H1 (cell line): ENCODE results near the gene CAPN13. TPM values are rescaled to one million over a fixed set of nuclear protein-coding genes. Genes with fewer than 3 reads are reported as not detected.

Experiments
- HDAC6 ChIP-seq: IDR thresholded peaks from one replicate; pipeline ENCODE4 v1.7.1; 2012; ENCODE audit warnings: low read depth, mild to moderate bottlenecking, inconsistent platforms, low read length, moderate library complexity
- JUND ChIP-seq: IDR thresholded peaks from 2 replicates; pipeline ENCODE4 v1.6.1; 2011; ENCODE audit warnings: mild to moderate bottlenecking, improper control_type of control experiment, low read length
- NANOG ChIP-seq: IDR thresholded peaks from 2 replicates; pipeline ENCODE4 v1.6.1; 2011; ENCODE audit warnings: low read length, low read depth, mild to moderate bottlenecking, inconsistent platforms; ENCODE audit not compliant: insufficient read depth, poor library complexity, severe bottlenecking
- POU5F1 ChIP-seq: IDR thresholded peaks from 2 replicates; pipeline ENCODE4 v1.6.1; 2011; ENCODE audit warnings: low read depth, mild to moderate bottlenecking, low read length, moderate library complexity
- RBBP5 ChIP-seq: IDR thresholded peaks from 2 replicates; pipeline ENCODE4 v1.7.1; 2012; ENCODE audit warnings: low read depth, mild to moderate bottlenecking, inconsistent platforms, low read length, moderate library complexity, borderline replicate concordance
- polyA plus RNA-seq, 7 experiments: library from polyadenylated mRNA; depleted of rRNA in 3 of 7; stranded (reverse) in 5 of 7; unstranded in 2 of 7; fragments of >200 nt in 5 of 7; fragments of 200-250 nt in 2 of 7; gene quantifications; 1 replicate in 5 of 7; 2 replicates in 1 of 7; 4 replicates in 1 of 7; pipeline versions ENCODE4 v1.2.1 to v1.2.3, GENCODE V29; 2011 to 2013; ENCODE audit warnings: missing spikeins in 2 of 7, mixed read lengths in 2 of 7
- total RNA-seq: library from RNA; stranded (reverse); fragmentation: NEBNext Ultra II Directional; extraction: Animal tissue kit (Norgen Biotek cat#: 25700); gene quantifications from 2 replicates; pipeline ENCODE4 v1.2.1, GENCODE V29; 2021
- TF ChIP-seq, protein P1 (sequence below): IDR thresholded peaks from 2 replicates; pipeline ENCODE4 v1.6.1; 2011; ENCODE audit warnings: low read length, improper control_type of control experiment

CAPN13 gene
- total and polyA plus RNA-seq, 2 of the 8 experiments (the other 6 are each of a cell fraction or from before 2014, with no cell fraction given): 2.4 TPM

DNA sequence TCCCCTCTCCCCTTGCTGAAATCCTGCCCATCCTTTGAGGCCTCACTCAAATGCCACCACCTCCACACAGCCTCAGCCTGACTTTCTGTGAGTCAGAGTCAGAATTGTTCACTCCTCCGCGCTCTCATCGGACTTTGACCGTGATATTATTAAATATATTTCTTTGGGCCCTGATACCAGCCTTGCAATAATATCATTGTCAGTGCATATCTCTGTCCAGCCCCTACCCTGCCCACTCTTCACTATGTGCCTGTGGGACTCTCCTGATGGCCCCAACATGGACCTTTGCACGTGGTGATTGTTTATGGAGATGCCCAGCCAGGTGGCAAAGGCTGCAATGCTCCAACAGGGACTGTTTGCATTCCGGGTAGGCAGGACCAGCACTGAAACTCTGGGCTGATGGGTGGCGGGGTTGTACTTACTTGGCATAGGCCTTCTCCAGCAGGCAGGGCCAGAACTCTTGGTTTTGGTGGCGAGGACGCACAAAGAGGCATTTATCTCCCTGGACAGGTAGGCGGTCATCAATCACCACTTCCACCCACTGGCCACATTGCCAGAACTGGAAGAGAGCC lies 37.3 kb downstream of the CAPN13 start (continued):
- TF ChIP-seq HDAC6 (no peak), POU5F1 (no peak), NANOG (no peak), JUND (no peak), RBBP5 (no peak)
- TF ChIP-seq, protein P1, sequence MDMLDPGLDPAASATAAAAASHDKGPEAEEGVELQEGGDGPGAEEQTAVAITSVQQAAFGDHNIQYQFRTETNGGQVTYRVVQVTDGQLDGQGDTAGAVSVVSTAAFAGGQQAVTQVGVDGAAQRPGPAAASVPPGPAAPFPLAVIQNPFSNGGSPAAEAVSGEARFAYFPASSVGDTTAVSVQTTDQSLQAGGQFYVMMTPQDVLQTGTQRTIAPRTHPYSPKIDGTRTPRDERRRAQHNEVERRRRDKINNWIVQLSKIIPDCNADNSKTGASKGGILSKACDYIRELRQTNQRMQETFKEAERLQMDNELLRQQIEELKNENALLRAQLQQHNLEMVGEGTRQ: no peak
- TF ChIP-seq, all 59 proteins: peak for 0
